HEK293T (cell line): ENCODE data around the gene HADH.

Experiments
- ARNT ChIP-seq: fragments of 450-650 bp; IDR thresholded peaks from 2 replicates; pipeline ENCODE4 v1.6.1; 2017; ENCODE audit warnings: mild to moderate bottlenecking
- BHLHE40 ChIP-seq: fragments of 450-650 bp; IDR thresholded peaks from 2 replicates; pipeline ENCODE4 v1.6.1; 2016; ENCODE audit warnings: mild to moderate bottlenecking, moderate library complexity, borderline replicate concordance
- CTBP1 ChIP-seq: fragments of 450-650 bp; IDR thresholded peaks from 2 replicates; pipeline ENCODE4 v1.6.1; 2016; ENCODE audit warnings: borderline replicate concordance
- ELF4 ChIP-seq: fragments of 450-650 bp; IDR thresholded peaks from 2 replicates; pipeline ENCODE4 v1.6.1; 2017; ENCODE audit warnings: antibody characterized with exemption
- FOXK2 ChIP-seq: fragments of 450-650 bp; IDR thresholded peaks from 2 replicates; pipeline ENCODE4 v1.6.1; 2016; ENCODE audit warnings: mild to moderate bottlenecking
- FOXM1 ChIP-seq: fragments of 450-650 bp; IDR thresholded peaks from 2 replicates; pipeline ENCODE4 v1.6.1; 2017; ENCODE audit warnings: mild to moderate bottlenecking, borderline replicate concordance
- NFRKB ChIP-seq: fragments of 450-650 bp; IDR thresholded peaks from 2 replicates; pipeline ENCODE4 v1.6.1; 2016; ENCODE audit warnings: mild to moderate bottlenecking, moderate library complexity
- SP1 ChIP-seq: fragments of 450-650 bp; IDR thresholded peaks from 2 replicates; pipeline ENCODE4 v1.6.1; 2017
- ZNF384 ChIP-seq: fragments of 450-650 bp; IDR thresholded peaks from 2 replicates; pipeline ENCODE4 v1.6.1; 2016

- TF ChIP-seq FOXM1, result no peak
- no peak for TF ChIP-seq FOXK2
- no peak for TF ChIP-seq NFRKB
- TF ChIP-seq ARNT, result no peak
- no peak for TF ChIP-seq ZNF384
- TF ChIP-seq CTBP1, result no peak
- TF ChIP-seq SP1, result no peak
- TF ChIP-seq BHLHE40, result no peak
- no peak for TF ChIP-seq ELF4
These were observed at the start of gene HADH for GRCh38 chr4:107989537-107990386.
